Activated naive CD8-positive, alpha-beta T cell (primary cell): ENCODE data around the gene FDX1.
"Not testable (repeated sequence)": the region's sequence is repeated elsewhere in the genome, so short reads cannot be mapped to it uniquely, and the experiment has no call there.

Experiments used
- H3K27ac Mint-ChIP-seq: one replicate; pipeline ENCODE4 v1.8.0; 2021; ENCODE audit warnings: mixed read lengths
- H3K27me3 Mint-ChIP-seq: one replicate; pipeline ENCODE4 v1.8.0; 2021; ENCODE audit warnings: mixed read lengths
- H3K36me3 Mint-ChIP-seq: one replicate; pipeline ENCODE4 v1.8.0; 2021; ENCODE audit warnings: mixed read lengths
- H3K4me1 Mint-ChIP-seq: one replicate; pipeline ENCODE4 v1.8.0; 2021; ENCODE audit warnings: low read depth, mixed read lengths
- H3K4me3 Mint-ChIP-seq: one replicate; pipeline ENCODE4 v1.8.0; 2021; ENCODE audit warnings: mild to moderate bottlenecking, mixed read lengths
- H3K9me3 Mint-ChIP-seq: one replicate; pipeline ENCODE4 v1.8.0; 2021; ENCODE audit warnings: low read depth, mixed read lengths

FDX1 gene, protein sequence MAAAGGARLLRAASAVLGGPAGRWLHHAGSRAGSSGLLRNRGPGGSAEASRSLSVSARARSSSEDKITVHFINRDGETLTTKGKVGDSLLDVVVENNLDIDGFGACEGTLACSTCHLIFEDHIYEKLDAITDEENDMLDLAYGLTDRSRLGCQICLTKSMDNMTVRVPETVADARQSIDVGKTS

DNA sequence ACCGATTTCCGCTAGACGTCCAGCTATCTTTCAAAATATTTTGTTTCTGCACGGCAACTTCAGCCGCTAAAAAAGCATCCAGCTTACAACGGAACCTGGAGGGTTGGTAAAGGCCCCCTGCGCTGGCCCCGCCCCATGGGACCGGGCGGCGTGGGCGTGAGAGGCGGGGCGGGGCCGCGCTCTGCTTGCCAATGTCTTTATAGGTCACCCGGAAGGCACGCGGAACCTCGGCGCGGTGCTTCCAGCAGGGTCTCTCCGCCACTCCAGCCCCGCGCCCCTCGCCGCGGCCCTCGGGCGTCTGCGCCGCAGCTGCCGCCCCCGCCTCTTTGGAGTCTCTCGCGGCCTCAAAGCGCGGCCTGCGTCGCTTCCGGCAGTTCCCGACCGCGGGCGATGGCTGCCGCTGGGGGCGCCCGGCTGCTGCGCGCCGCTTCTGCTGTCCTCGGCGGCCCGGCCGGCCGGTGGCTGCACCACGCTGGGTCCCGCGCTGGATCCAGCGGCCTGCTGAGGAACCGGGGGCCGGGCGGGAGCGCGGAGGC, at the start of gene FDX1:
Gene FDX1 (plus strand): TSS at position 218 of the 536 bp plus-strand sequence. CDS start 173 bp downstream, at position 391.
- H3K36me3 Mint-ChIP-seq, result no peaks in the 10 kb centered on the region
- peak within 1 kb of the TSS; percentile 96 for H3K4me3 Mint-ChIP-seq
- H3K9me3 Mint-ChIP-seq, result no peaks in the 10 kb centered on the region
- peak within 1 kb of the TSS; percentile 95 for H3K27ac Mint-ChIP-seq
- H3K4me1 Mint-ChIP-seq, result peaks cover 43% of the 10 kb centered on the region
- no peaks in the 10 kb centered on the region for H3K27me3 Mint-ChIP-seq

- Mint-ChIP-seq H3K4me3 (no peak overlapping the region), H3K27me3 (peaks cover 2% of the 10 kb centered on the region), H3K27ac (no peak overlapping the region), H3K4me1 (peaks cover 4% of the 10 kb centered on the region), H3K36me3 (no peaks in the 10 kb centered on the region), H3K9me3 (no peaks in the 10 kb centered on the region)
These were observed 48.7 kb upstream of the FDX1 start for GRCh38 chr11:110380836-110381622.

GRCh38 chr11:110388231-110388630, 41.5 kb upstream of the FDX1 start:
- not testable (repeated sequence) for H3K27me3 Mint-ChIP-seq, H3K4me1 Mint-ChIP-seq, H3K36me3 Mint-ChIP-seq, H3K27ac Mint-ChIP-seq, H3K9me3 Mint-ChIP-seq, H3K4me3 Mint-ChIP-seq

DNA sequence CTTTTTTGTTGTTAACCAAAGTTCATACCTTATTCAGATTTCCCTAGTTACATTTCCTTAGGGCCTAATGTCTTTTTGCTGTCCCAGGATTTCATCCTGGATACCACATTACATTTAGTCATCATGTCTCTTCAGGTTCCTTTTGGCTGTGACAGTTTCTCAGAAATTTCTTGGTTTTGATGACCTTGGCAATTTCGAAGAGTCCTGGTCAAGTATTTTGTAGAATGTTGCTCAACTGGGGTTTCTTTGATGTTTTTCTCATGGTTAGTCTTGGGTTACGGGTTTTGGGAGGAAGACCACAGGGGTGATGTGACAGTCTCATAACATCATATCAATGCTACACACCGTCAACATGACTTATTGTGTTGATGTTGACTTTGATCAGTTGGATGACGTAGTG, 39.8 kb upstream of the FDX1 start:
- Mint-ChIP-seq H3K27ac (no peak overlapping the region), H3K9me3 (no peaks in the 10 kb centered on the region), H3K4me3 (no peak overlapping the region), H3K4me1 (no peaks in the 10 kb centered on the region), H3K27me3 (peaks cover 3% of the 10 kb centered on the region), H3K36me3 (peaks cover 2% of the 10 kb centered on the region)

DNA sequence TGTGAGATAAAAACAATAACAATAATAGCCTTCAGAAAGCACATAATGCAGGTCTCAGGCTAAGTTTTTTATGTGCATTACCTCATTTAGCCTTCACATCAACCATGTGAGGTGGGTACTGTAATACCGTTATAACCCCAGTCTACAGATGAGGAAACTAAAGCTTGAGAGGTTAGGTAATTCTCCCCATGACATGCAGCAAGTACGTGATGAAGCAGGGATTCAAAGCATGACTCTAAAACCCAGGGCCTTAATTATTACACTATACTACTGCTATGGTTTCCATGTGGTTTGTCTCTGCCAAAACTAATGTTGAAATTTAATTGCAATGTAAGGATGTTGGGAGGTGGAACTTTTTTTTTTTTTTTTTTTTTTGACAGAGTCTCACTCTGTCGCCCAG, 37.7 kb upstream of the FDX1 start:
- H3K36me3 Mint-ChIP-seq, result peaks cover 4% of the 10 kb centered on the region
- no peaks in the 10 kb centered on the region for H3K9me3 Mint-ChIP-seq
- no peaks in the 10 kb centered on the region for H3K4me1 Mint-ChIP-seq
- no peak overlapping the region for H3K4me3 Mint-ChIP-seq
- no peak overlapping the region for H3K27ac Mint-ChIP-seq
- H3K27me3 Mint-ChIP-seq, result peaks cover 8% of the 10 kb centered on the region

- not testable (repeated sequence) for H3K4me1 Mint-ChIP-seq, H3K27ac Mint-ChIP-seq, H3K27me3 Mint-ChIP-seq, H3K9me3 Mint-ChIP-seq, H3K36me3 Mint-ChIP-seq, H3K4me3 Mint-ChIP-seq
These were observed 32.0 kb upstream of the FDX1 start for GRCh38 chr11:110397668-110398286.

DNA sequence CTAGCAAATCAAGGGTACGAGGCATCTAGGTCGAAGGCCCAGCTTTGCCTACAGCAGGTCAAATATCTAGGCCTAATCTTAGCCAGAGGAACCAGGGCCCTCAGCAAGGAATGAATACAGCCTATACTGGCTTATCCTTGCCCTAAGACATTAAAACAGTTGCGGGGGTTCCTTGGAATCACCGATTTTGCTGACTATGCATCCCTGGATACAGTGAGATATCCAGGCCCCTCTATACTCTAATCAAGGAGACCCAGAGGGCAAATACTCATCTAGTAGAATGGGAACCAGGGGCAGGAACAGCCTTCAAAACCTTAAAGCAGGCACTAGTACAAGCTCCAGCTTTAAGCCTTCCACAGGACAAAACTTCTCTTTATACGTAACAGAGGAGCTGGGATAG, 26.2 kb upstream of the FDX1 start:
- H3K4me3 Mint-ChIP-seq, H3K27me3 Mint-ChIP-seq, H3K4me1 Mint-ChIP-seq, H3K9me3 Mint-ChIP-seq, H3K27ac Mint-ChIP-seq, H3K36me3 Mint-ChIP-seq: not testable (repeated sequence)

DNA sequence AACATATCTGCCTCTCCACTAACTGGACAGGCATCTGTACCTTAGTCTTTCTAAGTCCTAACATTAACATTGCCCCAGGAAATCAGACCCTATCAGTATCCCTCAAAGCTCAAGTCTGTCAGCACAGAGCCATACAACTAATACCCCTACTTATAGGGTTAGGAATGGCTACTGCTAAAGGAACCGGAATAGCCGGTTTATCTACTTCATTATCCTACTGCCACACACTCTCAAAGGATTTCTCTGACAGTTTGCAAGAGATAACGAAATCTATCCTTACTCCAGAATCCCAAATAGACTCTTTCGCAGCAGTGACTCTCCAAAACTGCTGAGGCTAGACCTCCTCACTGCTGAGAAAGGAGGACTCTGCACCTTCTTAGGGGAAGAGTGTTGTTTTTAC, 24.1 kb upstream of the FDX1 start:
- not testable (repeated sequence) for H3K27ac Mint-ChIP-seq, H3K4me3 Mint-ChIP-seq, H3K9me3 Mint-ChIP-seq, H3K36me3 Mint-ChIP-seq, H3K4me1 Mint-ChIP-seq, H3K27me3 Mint-ChIP-seq

DNA sequence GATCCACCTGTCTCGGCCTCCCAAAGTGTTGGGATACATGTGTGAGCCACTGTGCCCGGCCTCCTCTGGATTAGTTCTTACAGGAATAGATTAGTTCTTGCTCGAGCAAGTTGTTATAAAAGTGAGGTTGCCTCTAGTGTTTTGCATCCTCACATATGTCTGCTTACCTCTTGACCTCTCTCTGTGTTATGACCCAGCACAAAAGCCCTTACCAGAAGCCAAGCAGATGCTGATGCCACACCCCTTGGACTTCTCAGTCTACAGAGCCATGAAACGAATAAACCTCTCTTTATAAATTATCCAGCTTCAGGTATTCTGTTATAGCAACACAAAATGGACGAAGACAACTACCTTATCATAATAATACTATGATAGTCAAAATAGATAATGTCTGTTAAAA, 22.4 kb upstream of the FDX1 start:
- Mint-ChIP-seq H3K36me3 (no peaks in the 10 kb centered on the region), H3K4me1 (no peaks in the 10 kb centered on the region), H3K4me3 (no peak overlapping the region), H3K9me3 (peaks cover 4% of the 10 kb centered on the region), H3K27ac (no peak overlapping the region), H3K27me3 (no peaks in the 10 kb centered on the region)

DNA sequence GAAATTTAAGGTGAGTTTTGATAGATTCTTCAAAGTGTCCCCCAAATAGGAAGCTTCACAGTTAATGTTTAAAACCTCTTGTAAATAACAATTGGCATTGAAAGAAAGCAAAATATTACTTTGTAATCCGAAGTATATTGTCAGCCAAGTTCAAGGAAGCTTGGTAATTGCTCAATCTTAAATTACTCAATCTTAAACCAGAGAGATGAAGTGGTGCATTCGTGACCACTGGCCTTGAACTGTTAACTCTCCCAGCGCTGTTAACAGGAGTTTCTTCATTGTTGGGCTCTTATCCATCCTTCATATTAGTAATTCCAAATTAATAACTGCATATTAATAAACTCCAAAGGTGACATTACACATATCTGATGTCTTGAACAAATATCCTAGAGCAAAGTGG, 20.6 kb upstream of the FDX1 start:
- Mint-ChIP-seq H3K9me3 (peaks cover 4% of the 10 kb centered on the region), H3K4me3 (no peak overlapping the region), H3K27me3 (no peaks in the 10 kb centered on the region), H3K36me3 (no peaks in the 10 kb centered on the region), H3K4me1 (no peaks in the 10 kb centered on the region), H3K27ac (no peak overlapping the region)

- Mint-ChIP-seq H3K27me3 (no peaks in the 10 kb centered on the region), H3K27ac (no peak overlapping the region), H3K36me3 (no peaks in the 10 kb centered on the region), H3K9me3 (peaks cover 4% of the 10 kb centered on the region), H3K4me1 (no peaks in the 10 kb centered on the region), H3K4me3 (no peak overlapping the region)
These were observed 19.1 kb upstream of the FDX1 start for GRCh38 chr11:110410651-110411050.

DNA sequence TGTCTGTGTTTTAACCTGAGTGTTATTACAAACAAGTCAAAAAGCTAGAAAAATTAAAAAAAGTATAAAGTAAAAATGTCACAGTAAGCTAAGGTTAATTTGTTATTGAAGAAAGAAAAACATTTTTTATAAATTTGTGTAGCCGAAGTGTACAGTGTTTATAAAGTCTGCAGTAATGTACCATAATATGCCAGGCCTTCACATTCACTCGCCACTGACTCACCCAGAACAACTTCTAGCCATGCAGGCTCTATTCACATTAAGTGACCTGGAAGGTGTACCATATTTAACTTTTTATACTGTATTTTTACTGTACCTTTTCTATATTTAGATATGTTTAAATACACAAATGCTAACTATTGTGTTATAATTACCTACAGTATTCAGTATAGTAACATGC, 14.7 kb upstream of the FDX1 start:
- H3K27me3 Mint-ChIP-seq, result no peaks in the 10 kb centered on the region
- H3K9me3 Mint-ChIP-seq, result no peaks in the 10 kb centered on the region
- H3K4me1 Mint-ChIP-seq, result no peaks in the 10 kb centered on the region
- no peak overlapping the region for H3K27ac Mint-ChIP-seq
- H3K36me3 Mint-ChIP-seq, result peaks cover 2% of the 10 kb centered on the region
- H3K4me3 Mint-ChIP-seq, result no peak overlapping the region

DNA sequence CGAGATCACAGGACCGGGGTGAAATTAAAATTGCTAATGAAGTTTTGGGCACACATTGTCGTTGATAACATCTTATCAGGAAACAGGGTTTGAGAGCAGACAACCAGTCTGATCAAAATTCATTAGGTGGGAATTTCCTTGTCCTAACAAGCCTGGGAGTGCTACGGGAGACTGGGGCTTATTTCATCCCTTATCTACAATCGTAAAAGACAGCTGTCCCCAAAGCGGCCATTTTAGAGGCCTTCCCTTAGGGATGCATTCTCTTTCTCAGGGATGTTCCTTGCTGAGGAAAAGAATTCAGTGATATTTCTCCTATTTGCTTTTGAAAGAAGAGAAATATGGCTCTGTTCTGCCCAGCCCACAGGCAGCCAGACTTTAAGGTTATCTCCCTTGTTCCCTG, 8.1 kb upstream of the FDX1 start:
- not testable (repeated sequence) for H3K4me1 Mint-ChIP-seq

DNA sequence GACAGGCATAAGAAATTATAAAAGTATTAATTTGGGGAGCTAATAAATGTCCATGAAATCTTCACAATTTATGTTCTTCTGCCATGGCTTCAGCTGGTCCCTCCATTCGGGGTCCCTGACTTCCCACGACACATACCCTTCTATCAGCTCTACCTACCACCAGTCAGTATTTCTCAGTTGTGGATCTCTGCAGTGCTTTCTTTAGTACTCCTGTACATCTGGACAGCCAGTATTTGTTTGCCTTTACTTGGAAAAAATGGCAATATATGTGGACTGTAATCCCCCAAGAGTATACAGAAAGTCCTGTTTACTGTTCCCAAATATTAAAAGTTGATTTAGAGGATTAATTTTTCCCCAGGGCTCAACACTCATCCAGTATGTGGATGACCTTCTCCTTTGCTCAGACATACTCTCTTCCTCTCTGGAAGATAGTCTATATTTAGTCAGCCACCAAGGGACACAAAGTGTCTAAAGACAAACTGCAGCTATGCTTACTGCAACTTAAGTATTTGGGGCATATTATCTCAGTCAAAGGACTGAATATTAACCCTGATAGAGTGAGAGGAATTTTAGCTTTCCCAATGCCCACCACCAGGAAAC, 7.3 kb upstream of the FDX1 start:
- peaks cover 8% of the 10 kb centered on the region for H3K36me3 Mint-ChIP-seq
- H3K4me3 Mint-ChIP-seq, result no peak overlapping the region
- no peak overlapping the region for H3K27ac Mint-ChIP-seq
- no peaks in the 10 kb centered on the region for H3K4me1 Mint-ChIP-seq
- H3K27me3 Mint-ChIP-seq, result no peaks in the 10 kb centered on the region
- peaks cover 4% of the 10 kb centered on the region for H3K9me3 Mint-ChIP-seq

More for the DNA sequence above, 8.1 kb upstream of the FDX1 start:
- H3K4me3 Mint-ChIP-seq, H3K27me3 Mint-ChIP-seq, H3K36me3 Mint-ChIP-seq, H3K27ac Mint-ChIP-seq, H3K9me3 Mint-ChIP-seq: not testable (repeated sequence)

DNA sequence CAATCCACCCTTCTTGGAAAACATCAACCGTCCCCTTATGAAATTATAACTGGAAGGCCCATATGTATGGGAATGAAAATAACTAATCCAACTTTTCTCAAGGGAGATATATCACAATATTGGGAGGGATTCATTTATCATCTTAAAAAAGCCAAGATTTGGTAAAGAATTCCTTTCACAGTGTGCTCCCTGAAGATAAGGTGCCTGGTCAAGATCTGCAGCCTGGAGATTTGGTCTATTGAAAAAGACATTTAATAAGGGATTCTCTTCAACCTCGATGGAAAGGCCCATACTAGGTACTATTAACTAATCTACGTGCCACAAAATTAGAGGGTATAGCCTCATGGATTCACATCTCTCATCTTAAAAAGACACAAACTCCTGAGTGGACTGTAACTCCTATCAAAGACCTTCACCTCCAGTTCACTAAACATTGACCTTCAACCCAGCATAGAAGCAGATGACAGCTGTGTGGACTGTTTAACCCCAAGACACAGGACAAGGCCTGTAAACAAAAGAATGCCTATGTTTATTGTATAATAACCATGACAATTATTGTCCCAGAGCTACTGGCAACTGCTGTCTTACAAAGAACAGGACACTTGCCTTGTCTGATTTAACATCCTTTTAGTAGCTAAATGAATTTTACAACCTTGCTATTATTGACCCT, 4.8 kb upstream of the FDX1 start:
- H3K4me1 Mint-ChIP-seq, result peaks cover 11% of the 10 kb centered on the region
- H3K36me3 Mint-ChIP-seq, result peaks cover 8% of the 10 kb centered on the region
- H3K27me3 Mint-ChIP-seq, result no peaks in the 10 kb centered on the region
- peaks cover 4% of the 10 kb centered on the region for H3K9me3 Mint-ChIP-seq
- no peak overlapping the region for H3K4me3 Mint-ChIP-seq
- no peak overlapping the region for H3K27ac Mint-ChIP-seq
